Islet precursor cell (in vitro differentiated cells): ENCODE data around the gene DIP2C.

ENCODE experiments used
- DNase-seq: peaks from one replicate; pipeline ENCODE4 v3.0.0-alpha.2; 2018

DIP2C gene

DNA sequence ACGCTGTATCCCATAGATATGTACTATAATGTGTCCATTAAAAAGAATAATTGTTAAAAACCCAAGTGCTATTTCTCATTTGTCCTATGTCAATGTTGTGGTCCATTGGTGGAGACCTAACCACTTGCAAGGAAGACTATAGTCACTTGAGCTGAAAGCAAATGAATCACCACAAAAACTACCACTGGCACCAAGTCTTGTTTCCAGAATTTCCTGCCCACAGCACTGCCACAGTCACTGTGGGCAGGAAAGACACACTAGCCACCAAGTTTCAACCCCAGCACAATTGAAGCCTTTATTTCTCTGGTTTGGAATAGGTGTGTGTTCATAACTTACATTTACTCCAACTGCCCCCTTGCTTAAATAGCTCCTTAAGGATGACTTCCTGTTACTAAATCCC, 12.4 kb downstream of the DIP2C start:
- peak; percentile 12 for DNase-seq

DNA sequence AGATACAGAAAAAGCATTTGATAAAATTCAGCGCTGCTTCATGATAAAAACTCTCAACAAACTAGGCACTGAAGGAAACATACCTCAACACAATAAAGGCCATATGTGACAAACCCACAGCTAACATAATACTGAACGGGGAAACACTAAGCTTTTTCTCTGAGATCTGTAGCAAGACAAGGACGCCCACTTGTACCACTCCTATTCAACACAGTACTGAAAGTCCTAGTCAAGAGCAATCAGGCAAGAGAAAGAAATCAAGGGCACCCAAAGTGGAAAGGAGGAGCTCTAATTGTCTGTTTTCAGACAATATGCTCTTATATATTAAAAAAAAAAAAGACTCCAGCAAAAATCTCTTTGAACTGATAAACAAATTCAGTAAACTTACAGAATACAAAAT, 13.3 kb downstream of the DIP2C start:
- DNase-seq = peak; percentile 20

GRCh38 chr10:675532-675931, 13.9 kb downstream of the DIP2C start:
- no peak for DNase-seq

GRCh38 chr10:673492-673891, 16.0 kb downstream of the DIP2C start:
- DNase-seq = peak; percentile 12

GRCh38 chr10:672992-673391, 16.5 kb downstream of the DIP2C start:
- peak; percentile 21 for DNase-seq

- DNase-seq = peak; percentile 35
Measured at GRCh38 chr10:672203-672602, 17.3 kb downstream of the DIP2C start.

DNA sequence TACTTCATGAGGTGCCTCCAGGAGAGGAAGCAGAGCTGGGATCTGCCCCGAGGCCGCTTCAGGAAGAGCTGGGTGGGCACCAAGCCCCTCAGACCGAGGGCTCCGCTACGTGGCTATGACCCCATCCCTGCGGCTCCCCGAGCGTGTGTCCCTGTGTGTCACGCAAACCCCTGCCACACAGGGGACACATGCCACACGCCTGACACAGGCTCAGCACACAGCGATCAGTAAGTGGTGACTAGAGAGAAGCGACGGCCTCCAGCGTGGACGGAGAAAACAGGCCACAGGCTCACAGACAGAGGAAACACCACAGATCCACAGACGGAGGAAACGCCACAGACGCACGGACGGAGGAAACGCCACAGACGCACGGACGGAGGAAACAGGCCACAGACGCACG, 18.5 kb downstream of the DIP2C start:
- peak; percentile 26 for DNase-seq

GRCh38 chr10:670038-670437, 19.4 kb downstream of the DIP2C start:
- peak; percentile 13 for DNase-seq

DNA sequence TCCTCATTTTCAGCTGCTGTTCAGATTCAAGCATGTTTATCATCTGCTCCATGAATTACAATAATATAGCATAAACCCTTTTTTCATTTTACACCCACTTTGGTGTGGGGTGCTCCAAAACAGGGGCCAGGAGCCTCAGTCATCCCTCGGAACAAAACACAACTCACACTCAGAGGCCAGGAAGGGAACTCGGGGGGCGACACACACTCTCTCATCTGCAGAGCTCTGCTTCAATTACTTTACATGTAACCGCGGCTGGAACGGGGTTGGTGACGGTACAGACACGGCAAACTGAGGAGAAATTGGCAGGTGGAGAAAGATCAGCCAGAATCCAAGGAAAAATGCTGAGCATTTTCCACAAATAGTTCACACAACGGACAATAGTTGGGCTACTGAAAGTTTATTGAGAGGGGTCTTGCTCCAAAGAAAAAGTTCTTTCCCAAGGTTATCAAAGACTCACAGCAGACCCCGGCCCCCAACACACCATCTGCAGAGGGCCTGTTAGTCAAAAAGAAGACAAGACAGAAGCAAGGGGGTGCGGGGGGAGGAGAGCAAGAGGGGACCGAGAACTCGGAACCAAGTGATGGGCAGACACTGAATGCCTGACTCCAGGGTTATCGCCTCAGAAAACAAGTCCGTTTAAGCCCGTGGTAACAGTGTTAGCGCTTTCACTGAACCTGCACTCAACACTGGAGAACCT, 20.5 kb downstream of the DIP2C start:
- DNase-seq = peak; percentile 32

DNA sequence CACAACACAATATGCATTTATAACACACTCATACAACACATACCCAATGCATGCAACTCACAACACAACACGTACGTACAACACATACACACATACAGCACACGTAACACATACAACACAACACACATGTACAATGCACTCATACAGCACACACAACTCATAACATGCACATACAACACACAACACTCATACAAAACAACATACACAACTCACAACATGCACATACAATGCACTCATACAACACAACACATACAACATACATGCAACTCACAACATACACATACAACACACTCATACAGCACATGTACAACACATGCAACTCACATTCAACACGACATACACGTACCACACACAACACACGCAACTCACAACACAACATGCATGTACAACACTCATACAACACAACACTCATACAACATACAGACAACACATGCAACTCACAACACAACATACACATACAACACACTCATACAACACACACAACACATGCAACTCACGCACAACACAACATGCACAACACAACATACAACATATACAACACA, 21.8 kb downstream of the DIP2C start:
- no peak for DNase-seq

DNA sequence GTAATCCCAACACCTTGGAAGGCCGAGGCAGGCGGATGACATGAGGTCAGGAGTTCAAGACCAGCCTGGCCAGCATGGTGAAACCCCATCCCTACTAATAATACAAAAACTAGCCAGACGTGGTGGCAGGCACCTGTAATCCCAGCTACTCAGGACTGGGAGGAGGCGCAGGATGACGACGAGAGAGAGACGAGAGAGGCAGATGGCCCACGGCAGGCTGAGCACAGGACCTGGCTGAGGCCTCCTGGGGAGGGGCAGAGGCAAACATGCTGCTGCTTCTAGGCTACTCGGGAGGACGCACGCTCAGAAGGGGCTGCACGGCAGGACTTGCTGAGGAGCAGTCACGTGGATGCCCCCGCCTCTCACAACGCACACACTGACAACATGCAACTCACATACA, 22.4 kb downstream of the DIP2C start:
- DNase-seq = peak; percentile 37

DNA sequence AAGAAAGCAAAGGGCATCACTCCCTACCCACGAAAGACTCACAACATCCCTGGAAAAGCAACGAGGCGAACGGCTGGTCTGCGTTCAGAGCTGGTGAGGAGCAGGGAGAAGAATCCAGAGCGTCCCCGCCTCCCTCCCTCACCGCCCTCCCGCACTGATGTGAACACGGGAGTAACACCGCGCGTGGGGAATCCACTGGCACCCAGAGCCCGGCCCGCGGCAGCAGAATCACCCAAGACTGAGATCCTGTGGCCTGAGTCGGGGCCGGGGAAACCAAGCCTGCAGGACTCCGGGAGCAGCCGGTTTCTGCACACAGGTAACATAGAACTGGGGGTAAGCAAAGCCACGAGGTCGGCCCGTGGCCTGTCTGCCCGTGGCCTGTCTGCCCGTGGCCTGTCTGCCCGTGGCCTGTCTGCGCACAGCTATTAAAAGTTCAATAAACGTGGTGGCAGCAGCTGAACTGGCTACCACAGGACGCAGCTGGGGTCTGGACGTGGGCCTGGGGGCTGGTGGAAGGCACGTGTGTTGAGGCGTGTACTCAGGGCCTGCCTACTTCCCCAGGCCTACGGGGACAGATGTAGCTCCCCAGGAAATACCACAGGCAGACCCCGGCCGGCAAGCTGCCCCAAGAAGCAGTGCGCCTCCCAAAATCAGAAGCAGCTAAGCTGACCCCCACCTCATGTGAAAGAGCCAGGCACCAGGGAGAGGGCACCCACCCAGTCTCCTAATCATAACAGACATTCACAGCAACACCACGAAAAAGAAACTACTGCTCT, 23.0 kb downstream of the DIP2C start:
- DNase-seq = peak; percentile 44

GRCh38 chr10:665579-666091, 23.8 kb downstream of the DIP2C start:
- peak; percentile 29 for DNase-seq

DNA sequence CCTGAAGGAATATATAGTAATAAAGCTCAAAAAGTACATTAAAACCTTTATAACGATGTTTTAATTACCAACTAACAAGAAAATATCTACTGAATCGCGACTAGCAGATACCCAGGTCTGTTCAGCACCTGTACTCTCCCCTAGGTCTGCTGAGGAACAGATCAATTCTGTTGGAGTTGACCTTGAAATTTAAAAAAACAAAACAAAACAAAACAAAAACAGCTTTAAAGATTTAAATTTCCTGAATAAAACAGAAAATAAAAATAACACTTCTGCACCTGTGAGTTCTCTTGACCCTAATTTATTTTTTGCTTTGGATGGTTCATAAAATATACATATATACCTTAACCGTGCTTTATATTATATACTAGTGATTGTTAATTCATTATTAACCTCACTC, 24.6 kb downstream of the DIP2C start:
- no peak for DNase-seq

GRCh38 chr10:664301-664700, 25.2 kb downstream of the DIP2C start:
- no peak for DNase-seq

DNA sequence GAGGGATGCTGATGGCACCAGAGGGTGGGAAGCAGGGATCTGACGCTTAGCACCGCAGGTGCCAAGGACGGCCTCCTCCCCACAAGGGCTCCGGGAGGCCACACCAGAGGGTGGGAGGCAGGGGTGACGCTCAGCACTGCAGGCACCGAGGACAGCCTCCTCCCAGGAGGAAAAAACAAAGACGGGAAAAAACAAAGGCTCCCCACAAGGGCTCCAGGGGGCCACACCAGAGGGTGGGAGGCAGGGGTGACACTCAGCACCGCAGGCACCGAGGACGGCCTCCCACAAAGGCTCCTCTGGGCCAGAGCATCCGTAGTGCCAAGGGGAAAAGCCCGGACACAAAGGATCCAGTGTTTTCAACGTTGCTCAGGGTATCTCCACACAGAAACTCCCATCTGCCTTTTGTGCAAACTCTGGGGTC, 25.6 kb downstream of the DIP2C start:
- DNase-seq = peak; percentile 48

DNA sequence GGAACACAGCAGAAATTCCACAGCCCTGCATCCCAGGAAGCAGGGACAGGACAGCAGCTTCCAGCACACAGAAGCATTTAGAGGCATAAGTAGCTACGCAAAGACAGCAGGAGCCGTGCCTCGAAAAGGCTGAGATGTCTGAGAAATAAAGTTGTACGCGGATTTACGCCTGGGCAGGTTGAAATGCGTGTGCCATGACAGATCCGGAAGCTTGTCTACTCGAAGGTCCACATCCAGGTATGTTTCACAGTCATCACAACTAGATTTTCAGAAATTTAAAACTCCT, 26.1 kb downstream of the DIP2C start:
- DNase-seq = peak; percentile 62

DNA sequence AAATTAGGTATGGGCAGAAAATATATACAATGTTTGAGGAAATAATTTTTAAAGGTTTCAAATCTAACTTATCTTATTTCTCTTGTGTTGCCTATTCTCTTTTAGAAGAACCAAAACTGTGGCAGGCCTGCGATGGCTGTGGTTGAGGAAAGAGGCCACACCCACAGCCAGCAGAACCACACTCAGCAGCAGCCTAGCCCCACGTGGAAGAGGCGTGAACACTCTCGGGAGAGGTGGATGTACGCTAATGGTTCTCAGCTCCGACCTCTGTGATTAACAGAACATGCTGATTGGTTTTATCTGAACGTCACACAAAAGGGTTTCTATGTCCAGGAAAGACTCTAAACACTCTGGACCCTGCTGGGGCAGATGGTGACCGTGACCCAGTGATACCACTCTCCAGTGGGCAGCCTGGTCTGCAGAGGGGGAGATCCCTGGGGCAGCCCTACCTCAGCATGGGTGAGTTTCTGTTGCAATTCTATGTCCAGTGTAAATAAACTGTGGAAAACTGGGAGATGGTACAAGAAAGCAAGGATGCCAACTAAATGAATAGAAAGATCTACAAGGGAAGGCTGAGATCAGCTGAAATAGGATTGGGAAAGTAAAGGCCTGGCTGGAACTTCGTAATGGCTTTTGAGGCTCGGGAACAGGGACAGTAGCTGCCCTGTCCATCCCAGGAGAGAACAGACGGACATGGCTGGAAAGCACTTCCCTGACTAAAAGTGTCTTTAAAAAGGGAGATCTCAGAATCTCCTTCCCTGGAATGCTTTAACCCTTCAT, 26.6 kb downstream of the DIP2C start:
- peak; percentile 23 for DNase-seq

- DNase-seq = peak; percentile 25
Measured at GRCh38 chr10:662223-662605, 27.3 kb downstream of the DIP2C start.

DNA sequence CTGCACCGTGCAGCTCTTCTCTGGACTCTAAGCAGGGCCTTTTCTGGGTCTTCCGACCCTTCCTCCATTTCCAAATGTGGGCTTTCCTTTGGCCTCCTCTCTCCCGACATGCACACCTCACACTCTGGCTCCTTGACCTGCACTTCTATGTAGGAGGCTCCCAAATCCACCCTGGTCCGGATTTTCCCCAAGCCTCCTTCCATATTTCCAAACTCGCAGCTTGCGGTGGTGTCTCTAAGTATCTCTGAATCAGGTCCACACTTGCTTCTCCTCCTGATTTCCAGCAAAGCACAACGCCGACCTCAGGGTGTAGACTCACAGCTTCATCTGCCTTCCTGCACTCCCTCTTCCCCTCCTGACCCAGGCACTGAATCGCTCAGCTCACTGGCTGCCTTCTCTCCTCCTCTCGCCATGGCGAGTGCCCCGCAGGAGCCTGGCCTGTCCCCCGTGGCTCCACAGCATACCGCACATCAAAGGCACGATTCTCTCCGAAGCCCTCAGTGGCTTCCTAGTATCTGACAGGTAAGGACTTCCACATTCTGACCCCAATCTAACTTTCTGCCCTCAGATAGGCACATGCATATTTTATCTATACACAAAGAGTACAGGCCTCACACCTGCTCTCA, 27.8 kb downstream of the DIP2C start:
- peak; percentile 53 for DNase-seq

- DNase-seq = peak; percentile 51
Measured at GRCh38 chr10:660970-661596, 28.4 kb downstream of the DIP2C start.

- DNase-seq = no peak
Measured at GRCh38 chr10:660413-660969, 29.0 kb downstream of the DIP2C start.
